HepG2 (cell line): ENCODE measurements around the gene GLCE. TPM values are rescaled to one million over a fixed set of nuclear protein-coding genes. Genes with fewer than 3 reads are reported as not detected.

Experiments used
- ATAC-seq: fragments of 200-7000 bp; cut with Tn5 transposase; 3 replicates; pipeline ENCODE4 v1.9.1; 2020; ENCODE audit warnings: mild to moderate bottlenecking, moderate library complexity
- BruUV-seq: library from RNA; stranded (reverse); fragments of 400-500 nt; replicated peaks from 2 replicates; lab custom pipeline; 2021; lab: Mats Ljungman, UMichigan
- CTCF ChIA-PET: fragments of 300-600 bp; formaldehyde crosslinking; extraction: SDS; loops from one replicate; lab custom pipeline; 2021; ENCODE audit warnings: low total read pairs, inconsistent platforms, low intra/inter-chr PET ratio; lab: Yijun Ruan, JAX
- POLR2A ChIA-PET: fragments of 350-600 bp; sonication (Branson Sonifier 250); formaldehyde crosslinking; loops from one replicate; lab custom pipeline; 2020; ENCODE audit warnings: antibody characterized with exemption, inconsistent platforms; lab: Yijun Ruan, JAX
- DNase-seq: peaks from one replicate; pipeline ENCODE4 v3.0.0-alpha.2; 2015; ENCODE audit warnings: low spot score
- FAIRE-seq: peaks from 3 replicates; lab custom pipeline; 2011; peaks lifted over from hg19 to GRCh38; lab: Jason Lieb, UNC
- H2AFZ ChIP-seq: one replicate; pipeline ENCODE4 v1.6.1; 2011; ENCODE audit warnings: low read length, inconsistent platforms
- H3K27ac ChIP-seq: fragments of 300-600 bp; 3 replicates; pipeline ENCODE4 v1.8.0; 2011; ENCODE audit warnings: mixed run types, mild to moderate bottlenecking, mixed read lengths, low read length, inconsistent platforms; ENCODE audit not compliant: insufficient read depth; ENCODE audit errors: extremely low read length
- H3K27me3 ChIP-seq, 2 experiments: fragments of 200-600 bp in 1 of 2; 2 replicates in 1 of 2; 3 replicates in 1 of 2; pipeline versions ENCODE4 v1.6.0 to v1.8.0; 2011; ENCODE audit warnings: low read length in 2 of 2, mild to moderate bottlenecking in 2 of 2, moderate library complexity in 2 of 2, inconsistent platforms in 1 of 2; ENCODE audit not compliant: insufficient read depth in 2 of 2, control insufficient read depth in 1 of 2
- H3K36me3 ChIP-seq, 2 experiments: fragments of 200-600 bp in 1 of 2; replicated peaks in 1 of 2; 2 replicates in 1 of 2; 3 replicates in 1 of 2; pipeline versions ENCODE4 v1.5.1 to v1.8.0; 2011; ENCODE audit warnings: low read length in 2 of 2, inconsistent platforms in 1 of 2; ENCODE audit not compliant: insufficient read depth in 2 of 2, control insufficient read depth in 1 of 2
- H3K4me1 ChIP-seq: 2 replicates; pipeline ENCODE4 v1.5.1; 2012; ENCODE audit warnings: low read length, inconsistent platforms; ENCODE audit not compliant: insufficient read depth
- H3K4me2 ChIP-seq: 2 replicates; pipeline ENCODE4 v1.6.0; 2011; ENCODE audit warnings: low read depth, low read length, inconsistent platforms
- H3K4me3 ChIP-seq, 3 experiments: fragments of 200-600 bp in 1 of 3; sonication (generic), shearing (Covaris generic) in 1 of 3; replicated peaks in 1 of 3; 2 replicates each; pipeline ENCODE4 v1.5.1; 2011 to 2016; ENCODE audit warnings: low read length in 3 of 3, inconsistent platforms in 2 of 3, low read depth in 2 of 3, mild to moderate bottlenecking in 2 of 3, control low read depth in 1 of 3, mixed read lengths in 1 of 3; ENCODE audit not compliant: insufficient read depth in 1 of 3
- H3K79me2 ChIP-seq: one replicate; pipeline ENCODE4 v1.6.1; 2011; ENCODE audit warnings: low read length, inconsistent platforms; ENCODE audit not compliant: insufficient read depth
- H3K9ac ChIP-seq: 2 replicates; pipeline ENCODE4 v1.6.0; 2011; ENCODE audit warnings: mild to moderate bottlenecking, low read depth, low read length, inconsistent platforms; ENCODE audit not compliant: insufficient read depth
- H3K9me3 ChIP-seq: 2 replicates; pipeline ENCODE4 v1.5.1; 2012; ENCODE audit warnings: mild to moderate bottlenecking, low read length
- H4K20me1 ChIP-seq: 2 replicates; pipeline ENCODE4 v1.6.0; 2011; ENCODE audit warnings: inconsistent platforms, mild to moderate bottlenecking, low read length, moderate library complexity; ENCODE audit not compliant: insufficient read depth
- FOXO1 ChIP-seq: sonication (generic); formaldehyde crosslinking; IDR thresholded peaks from 2 replicates; pipeline ENCODE4 v1.4.0; 2020; ENCODE audit warnings: missing genetic modification reagents
- HMGA1 ChIP-seq: sonication (generic); formaldehyde crosslinking; conservative IDR thresholded peaks from 2 replicates; pipeline ENCODE4 v1.4.0; 2020; ENCODE audit warnings: missing genetic modification reagents
- HNF4A ChIP-seq: sonication (generic); formaldehyde crosslinking; IDR thresholded peaks from 2 replicates; pipeline ENCODE4 v1.4.0; 2020; ENCODE audit warnings: missing genetic modification reagents
- KDM5A ChIP-seq: fragments of 200-600 bp; sonication (generic); IDR thresholded peaks from 2 replicates; pipeline ENCODE4 v1.7.0; 2018; ENCODE audit warnings: antibody characterized with exemption, mild to moderate bottlenecking, low read length, borderline replicate concordance
- MIER3 ChIP-seq: IDR thresholded peaks from 2 replicates; pipeline ENCODE4 v1.6.1; 2016; ENCODE audit warnings: missing compliant biosample characterization, borderline replicate concordance
- PRPF4 ChIP-seq: fragments of 200-400 bp; formaldehyde crosslinking; IDR thresholded peaks from 2 replicates; pipeline ENCODE4 v1.6.1; 2016; ENCODE audit warnings: low read length, low read depth; ENCODE audit not compliant: poor library complexity, severe bottlenecking
- RAD21 ChIP-seq: fragments of 450-650 bp; formaldehyde crosslinking; IDR thresholded peaks from 2 replicates; pipeline ENCODE4 v1.5.0; 2020; ENCODE audit warnings: mild to moderate bottlenecking
- RBAK ChIP-seq: sonication (generic); formaldehyde crosslinking; IDR thresholded peaks from 2 replicates; pipeline ENCODE4 v1.5.1; 2020; ENCODE audit warnings: mild to moderate bottlenecking, missing genetic modification reagents
- SMC3 ChIP-seq: IDR thresholded peaks from 2 replicates; pipeline ENCODE4 v1.6.1; 2011; ENCODE audit warnings: low read length, improper control_type of control experiment
- TCF7 ChIP-seq: sonication (generic); IDR thresholded peaks from 2 replicates; pipeline ENCODE4 v1.6.1; 2016; ENCODE audit warnings: antibody characterized with exemption, low read depth
- ZNF326 ChIP-seq: sonication (generic); formaldehyde crosslinking; IDR thresholded peaks from 2 replicates; pipeline ENCODE4 v1.4.0; 2020; ENCODE audit warnings: missing genetic modification reagents, borderline replicate concordance
- ZNF550 ChIP-seq: sonication (generic); formaldehyde crosslinking; IDR thresholded peaks from 2 replicates; pipeline ENCODE4 v1.4.0; 2020; ENCODE audit warnings: mild to moderate bottlenecking, missing genetic modification reagents, borderline replicate concordance
- ZNF713 ChIP-seq: sonication (generic); formaldehyde crosslinking; IDR thresholded peaks from 2 replicates; pipeline ENCODE4 v1.4.0; 2020; ENCODE audit warnings: mild to moderate bottlenecking, missing genetic modification reagents
- ZNF773 ChIP-seq: sonication (generic); formaldehyde crosslinking; IDR thresholded peaks from 2 replicates; pipeline ENCODE4 v1.4.0; 2020; ENCODE audit warnings: missing genetic modification reagents, borderline replicate concordance
- WGBS: methylation state at CpG from one replicate; pipeline ENCODE4 v1.1.6; 2017; ENCODE audit warnings: low lambda C conversion rate; 5-methylcytosine and 5-hydroxymethylcytosine counted together
- in situ Hi-C: cut with HindIII; loops from 2 replicates; pipeline ENCODE4 v1.10.0; 2017; ENCODE audit warnings: low pct_unique_long_range_greater_than_20kb; ENCODE audit not compliant: extremely low pct_ligation_motif_present
- intact Hi-C: fragments of 100-400 bp; cut with micrococcal nuclease; formaldehyde crosslinking; loops from one replicate; pipeline ENCODE4 v1.10.0; 2022; ENCODE audit not compliant: unreplicated experiment
- polyA plus RNA-seq, 8 experiments: library from polyadenylated mRNA; depleted of rRNA in 3 of 8; stranded (reverse) in 7 of 8; unstranded in 1 of 8; fragments of >200 nt; fragmentation: Illumina TruSeq in 4 of 8; extraction: Trizol in 4 of 8; gene quantifications; 2 replicates each; pipeline versions ENCODE4 v1.2.1 to v1.2.3, GENCODE V29; 2011 to 2016; ENCODE audit warnings: low read depth in 4 of 8, missing spikeins in 1 of 8, mixed read lengths in 1 of 8; ENCODE audit not compliant: insufficient read depth in 1 of 8
- total RNA-seq, 5 experiments: library from RNA; depleted of rRNA; stranded (reverse); fragments of >200 nt; fragmentation: Illumina TruSeq; extraction: Trizol; gene quantifications; 2 replicates each; pipeline ENCODE4 v1.2.3, GENCODE V29; 2016; ENCODE audit warnings: low read depth in 1 of 5
- TF ChIP-seq, protein P1 (sequence below): sonication (generic); formaldehyde crosslinking; IDR thresholded peaks from 2 replicates; pipeline ENCODE4 v1.4.0; 2020; ENCODE audit warnings: low read depth, mild to moderate bottlenecking, missing genetic modification reagents
- TF ChIP-seq, protein P2 (sequence below): sonication (generic); formaldehyde crosslinking; IDR thresholded peaks from 2 replicates; pipeline ENCODE4 v1.5.1; 2020; ENCODE audit warnings: missing genetic modification reagents, mild to moderate bottlenecking, borderline replicate concordance
- TF ChIP-seq, protein P3 (sequence below): sonication (generic); formaldehyde crosslinking; IDR thresholded peaks from 2 replicates; pipeline ENCODE4 v1.5.0; 2020; ENCODE audit warnings: mild to moderate bottlenecking, missing genetic modification reagents, moderate library complexity

The GLCE gene
- total and polyA plus RNA-seq, 2 of the 13 experiments (the other 11 are each of a cell fraction or from before 2014, with no cell fraction given): 12.9 to 23.4 TPM

DNA sequence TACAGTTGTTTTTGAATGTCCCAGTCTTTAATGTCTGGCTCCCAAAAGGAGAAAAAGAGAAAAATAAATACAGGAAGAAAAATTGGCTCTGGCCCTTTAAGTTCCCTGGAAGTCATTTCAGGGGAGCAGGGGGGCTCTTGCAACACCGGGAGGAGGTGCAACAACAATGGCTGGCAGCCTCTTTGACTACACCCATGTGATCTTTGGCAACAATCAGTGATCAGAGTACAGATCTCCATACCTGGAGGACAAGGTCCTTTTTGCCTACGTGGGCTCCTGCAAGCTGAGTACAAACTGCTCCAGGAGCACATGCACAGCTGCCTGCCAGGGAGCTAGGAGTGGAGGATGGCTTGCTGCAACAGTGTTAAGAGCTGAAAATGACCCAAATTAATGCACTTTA is 63.9 kb downstream of the GLCE start (continued):
- no peak for TF ChIP-seq ZNF550 (CRISPR knock-in tag)
- TF ChIP-seq, protein P1, sequence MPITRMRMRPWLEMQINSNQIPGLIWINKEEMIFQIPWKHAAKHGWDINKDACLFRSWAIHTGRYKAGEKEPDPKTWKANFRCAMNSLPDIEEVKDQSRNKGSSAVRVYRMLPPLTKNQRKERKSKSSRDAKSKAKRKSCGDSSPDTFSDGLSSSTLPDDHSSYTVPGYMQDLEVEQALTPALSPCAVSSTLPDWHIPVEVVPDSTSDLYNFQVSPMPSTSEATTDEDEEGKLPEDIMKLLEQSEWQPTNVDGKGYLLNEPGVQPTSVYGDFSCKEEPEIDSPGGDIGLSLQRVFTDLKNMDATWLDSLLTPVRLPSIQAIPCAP (CRISPR knock-in tag): no peak
- TF ChIP-seq, all 625 proteins: peak for 198

GRCh38 chr15:69225355-69226022 is 65.1 kb downstream of the GLCE start:
- DNase-seq (peak; percentile 49), FAIRE-seq (no peak)
- TF ChIP-seq, protein P2, sequence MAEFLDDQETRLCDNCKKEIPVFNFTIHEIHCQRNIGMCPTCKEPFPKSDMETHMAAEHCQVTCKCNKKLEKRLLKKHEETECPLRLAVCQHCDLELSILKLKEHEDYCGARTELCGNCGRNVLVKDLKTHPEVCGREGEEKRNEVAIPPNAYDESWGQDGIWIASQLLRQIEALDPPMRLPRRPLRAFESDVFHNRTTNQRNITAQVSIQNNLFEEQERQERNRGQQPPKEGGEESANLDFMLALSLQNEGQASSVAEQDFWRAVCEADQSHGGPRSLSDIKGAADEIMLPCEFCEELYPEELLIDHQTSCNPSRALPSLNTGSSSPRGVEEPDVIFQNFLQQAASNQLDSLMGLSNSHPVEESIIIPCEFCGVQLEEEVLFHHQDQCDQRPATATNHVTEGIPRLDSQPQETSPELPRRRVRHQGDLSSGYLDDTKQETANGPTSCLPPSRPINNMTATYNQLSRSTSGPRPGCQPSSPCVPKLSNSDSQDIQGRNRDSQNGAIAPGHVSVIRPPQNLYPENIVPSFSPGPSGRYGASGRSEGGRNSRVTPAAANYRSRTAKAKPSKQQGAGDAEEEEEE (CRISPR knock-in tag): no peak
- TF ChIP-seq ZNF713 (CRISPR knock-in tag) (no peak), SMC3 (peak; percentile 65), TCF7 (no peak), HMGA1 (CRISPR knock-in tag) (no peak), PRPF4 (no peak), RAD21 (peak; percentile 66), ZNF326 (CRISPR knock-in tag) (no peak), KDM5A (peak; percentile 33; the same call in 1 of the 2 replicates), HNF4A (CRISPR knock-in tag) (0 out of 2 replicates have a peak, but pooled peaks have one; percentile 17), MIER3 (CRISPR knock-in tag) (no peak), RBAK (CRISPR knock-in tag) (no peak), ZNF773 (CRISPR knock-in tag) (no peak), FOXO1 (CRISPR knock-in tag) (no peak)
- TF ChIP-seq, protein P3, sequence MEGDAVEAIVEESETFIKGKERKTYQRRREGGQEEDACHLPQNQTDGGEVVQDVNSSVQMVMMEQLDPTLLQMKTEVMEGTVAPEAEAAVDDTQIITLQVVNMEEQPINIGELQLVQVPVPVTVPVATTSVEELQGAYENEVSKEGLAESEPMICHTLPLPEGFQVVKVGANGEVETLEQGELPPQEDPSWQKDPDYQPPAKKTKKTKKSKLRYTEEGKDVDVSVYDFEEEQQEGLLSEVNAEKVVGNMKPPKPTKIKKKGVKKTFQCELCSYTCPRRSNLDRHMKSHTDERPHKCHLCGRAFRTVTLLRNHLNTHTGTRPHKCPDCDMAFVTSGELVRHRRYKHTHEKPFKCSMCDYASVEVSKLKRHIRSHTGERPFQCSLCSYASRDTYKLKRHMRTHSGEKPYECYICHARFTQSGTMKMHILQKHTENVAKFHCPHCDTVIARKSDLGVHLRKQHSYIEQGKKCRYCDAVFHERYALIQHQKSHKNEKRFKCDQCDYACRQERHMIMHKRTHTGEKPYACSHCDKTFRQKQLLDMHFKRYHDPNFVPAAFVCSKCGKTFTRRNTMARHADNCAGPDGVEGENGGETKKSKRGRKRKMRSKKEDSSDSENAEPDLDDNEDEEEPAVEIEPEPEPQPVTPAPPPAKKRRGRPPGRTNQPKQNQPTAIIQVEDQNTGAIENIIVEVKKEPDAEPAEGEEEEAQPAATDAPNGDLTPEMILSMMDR (CRISPR knock-in tag): peak; percentile 71

More at GRCh38 chr15:69225355-69226022, 65.1 kb downstream of the GLCE start:
- in situ Hi-C loops (no loop called here), intact Hi-C loops (loop anchor here (1.0 to 2.0 kb wide), 3 partner anchors 65 to 166 kb away; partner anchors contain the start of gene GLCE)
- BruUV-seq: no TSS peak
- Histone ChIP-seq H3K4me2 (peak overlapping the region; percentile 60), H3K9ac (no peak overlapping the region; the same call in 1 of the 2 replicates), H3K36me3 (no peaks in the 10 kb centered on the region; a peak in 1 of 5 replicates), H4K20me1 (no peaks in the 10 kb centered on the region), H3K27ac (peak overlapping the region; percentile 74), H3K4me3 (peak overlapping the region in 1 of 3 experiments; percentile 38; a peak in 1 of 6 replicates), H2AFZ (no peak overlapping the region), H3K79me2 (no peaks in the 10 kb centered on the region), H3K4me1 (peaks cover 52% of the 10 kb centered on the region), H3K9me3 (peaks cover 9% of the 10 kb centered on the region; the same call in 1 of the 2 replicates), H3K27me3 (no peaks in the 10 kb centered on the region)
- ChIA-PET CTCF (interaction anchor here (1.6 to 2.2 kb wide), 2 partner anchors 166 to 180 kb away, joined by 4 to 33 read pairs; no protein-coding TSS in a partner anchor), POLR2A (interaction anchor here (1.1 to 1.8 kb wide), 2 partner anchors 63 to 65 kb away, joined by 3 to 7 read pairs; partner anchors contain the start of gene GLCE)
- peak; percentile 14; the same call in 1 of the 3 replicates for ATAC-seq
- 9% methylated on average over 2 of the region's 2 CpGs for WGBS
